Ectodermal cell (in vitro differentiated cells): Measurements from ENCODE around the gene PPP1R14C.
"Not testable (repeated sequence)": the region's sequence is repeated elsewhere in the genome, so short reads cannot be mapped to it uniquely, and the experiment has no call there.

Experiments
- H3K27ac ChIP-seq: 2 replicates; pipeline ENCODE4 v1.7.0; 2013; ENCODE audit warnings: mild to moderate bottlenecking, low read depth, low read length; ENCODE audit not compliant: insufficient read depth, poor library complexity, severe bottlenecking
- H3K27me3 ChIP-seq: 2 replicates; pipeline ENCODE4 v1.7.0; 2013; ENCODE audit warnings: mild to moderate bottlenecking, low read length; ENCODE audit not compliant: insufficient read depth, control insufficient read depth, poor library complexity, severe bottlenecking
- H3K36me3 ChIP-seq: one replicate; pipeline ENCODE4 v1.7.0; 2013; ENCODE audit warnings: low read length; ENCODE audit not compliant: control insufficient read depth, insufficient read depth
- H3K4me1 ChIP-seq: one replicate; pipeline ENCODE4 v1.7.0; 2013; ENCODE audit warnings: low read length; ENCODE audit not compliant: control insufficient read depth, insufficient read depth
- H3K4me3 ChIP-seq: 2 replicates; pipeline ENCODE4 v1.7.0; 2013; ENCODE audit warnings: low read depth, low read length, control low read depth; ENCODE audit not compliant: insufficient read depth
- H3K9me3 ChIP-seq: 2 replicates; pipeline ENCODE4 v1.7.0; 2013; ENCODE audit warnings: mild to moderate bottlenecking, low read length, moderate library complexity; ENCODE audit not compliant: control insufficient read depth
- WGBS, 2 experiments: methylation state at CpG; one replicate each; pipeline ENCODE4 v1.1.7; 2013; ENCODE audit warnings: missing lambda C conversion rate in 2 of 2; 5-methylcytosine and 5-hydroxymethylcytosine counted together

The PPP1R14C gene

DNA sequence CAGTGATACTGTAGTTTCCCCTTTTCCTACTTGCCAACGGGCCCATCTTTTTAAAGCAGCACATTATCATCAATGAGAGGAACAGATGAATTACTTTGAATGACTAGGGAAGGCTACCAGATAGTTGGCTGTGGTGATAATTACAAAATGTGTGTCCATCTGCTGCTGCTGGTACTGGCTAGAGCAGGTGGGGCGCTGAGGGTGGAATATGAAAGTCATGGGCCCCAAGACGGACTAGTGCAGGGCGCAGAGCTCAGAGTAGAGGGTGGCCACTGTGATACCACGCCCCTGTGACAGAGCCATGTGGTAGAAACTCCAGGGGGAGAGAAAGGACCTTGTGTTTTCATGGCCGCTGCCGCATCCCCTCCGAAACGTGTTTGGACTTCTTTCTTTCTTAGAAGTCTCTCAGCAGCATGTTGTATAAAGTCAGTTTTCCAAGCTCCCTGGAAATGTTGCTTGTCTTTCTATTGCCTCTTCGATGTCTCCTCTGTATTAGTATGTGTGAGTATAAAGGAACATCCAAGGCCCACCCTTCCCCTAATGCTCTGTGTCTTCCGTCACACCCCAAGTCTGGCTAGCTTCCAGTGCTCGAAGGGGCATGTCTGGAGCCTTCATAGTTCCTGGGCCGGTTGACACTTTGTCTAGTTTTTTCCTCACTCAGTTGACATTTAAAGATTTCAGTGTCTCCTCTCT is 88.1 kb downstream of the PPP1R14C start:
- WGBS, 2 experiments = 94% methylated on average over 12 to 13 of the region's 13 CpGs

DNA sequence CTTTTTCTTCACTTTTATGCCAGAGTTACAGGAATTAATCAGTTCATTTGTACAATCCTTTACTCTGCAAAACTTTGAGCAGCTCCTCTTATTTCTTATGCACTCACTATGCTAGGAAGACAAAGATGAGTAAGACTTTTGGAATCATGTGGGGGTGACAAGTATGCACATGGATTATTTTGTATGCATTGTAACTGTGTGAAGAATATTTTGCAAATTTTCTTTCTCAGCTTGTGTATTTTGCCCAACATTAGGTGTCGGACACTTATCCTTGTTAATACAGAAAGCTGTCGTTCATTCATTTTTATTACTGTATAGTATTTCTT is 88.6 kb downstream of the PPP1R14C start:
- 100% methylated on average over 1 of the region's 2 CpGs; no CpG with 5 or more reads in 1 of the 2 experiments for WGBS, 2 experiments
- H3K4me1 ChIP-seq = peaks cover 14% of the 10 kb centered on the region
- no peaks in the 10 kb centered on the region for H3K9me3 ChIP-seq
- H3K36me3 ChIP-seq = no peaks in the 10 kb centered on the region
- no peak overlapping the region for H3K4me3 ChIP-seq
- H3K27ac ChIP-seq = no peak overlapping the region
- H3K27me3 ChIP-seq = no peaks in the 10 kb centered on the region

More for the DNA sequence above, 88.1 kb downstream of the PPP1R14C start:
- no peak overlapping the region for H3K27ac ChIP-seq
- peaks cover 14% of the 10 kb centered on the region for H3K4me1 ChIP-seq
- H3K27me3 ChIP-seq = no peaks in the 10 kb centered on the region
- no peaks in the 10 kb centered on the region for H3K36me3 ChIP-seq
- H3K9me3 ChIP-seq = no peaks in the 10 kb centered on the region
- H3K4me3 ChIP-seq = no peak overlapping the region

DNA sequence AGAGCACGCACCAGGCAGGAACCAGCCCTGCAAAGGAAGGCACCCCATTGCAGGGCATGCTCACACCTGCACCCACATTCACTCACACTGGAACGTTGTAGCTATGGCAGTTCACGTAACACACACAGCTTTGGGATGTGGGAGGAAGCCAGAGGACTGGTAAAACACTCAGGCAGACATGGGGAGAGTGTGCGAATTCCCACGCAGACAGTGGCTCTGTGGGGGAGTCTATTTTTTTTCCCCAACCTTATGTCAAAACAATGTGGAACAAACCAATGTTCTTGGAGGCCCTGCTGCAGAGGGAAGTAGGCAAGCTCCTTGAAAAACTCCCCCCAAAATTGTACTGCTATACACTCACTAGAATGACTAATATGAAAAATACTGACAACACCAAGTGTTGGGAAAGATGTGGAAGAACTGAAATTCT is 91.0 kb downstream of the PPP1R14C start:
- H3K27ac ChIP-seq = no peak overlapping the region
- H3K9me3 ChIP-seq = no peaks in the 10 kb centered on the region
- 82 to 92% methylated on average over 5 of the region's 5 CpGs for WGBS, 2 experiments
- H3K27me3 ChIP-seq = no peaks in the 10 kb centered on the region
- no peaks in the 10 kb centered on the region for H3K36me3 ChIP-seq
- peaks cover 14% of the 10 kb centered on the region for H3K4me1 ChIP-seq
- H3K4me3 ChIP-seq = no peak overlapping the region

DNA sequence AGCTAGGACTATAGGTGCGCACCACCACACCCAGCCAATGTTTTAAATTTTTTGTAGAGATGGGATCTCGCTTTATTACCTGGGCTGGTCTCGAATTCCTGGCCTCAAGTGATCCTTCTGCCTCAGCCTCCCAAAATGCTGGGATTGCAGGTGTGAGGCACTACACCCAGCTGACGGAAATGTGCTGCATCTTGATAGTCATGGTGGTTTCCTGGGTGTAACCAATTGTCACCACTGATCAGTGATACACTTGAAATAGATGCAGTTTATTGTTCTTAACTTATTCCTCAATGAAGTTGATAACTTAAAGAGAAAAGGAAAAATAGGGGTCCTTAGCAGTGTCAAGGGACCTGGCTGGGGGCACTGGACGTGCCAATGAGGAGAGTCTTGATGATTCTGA is 92.4 kb downstream of the PPP1R14C start:
- Histone ChIP-seq H3K9me3 (no peaks in the 10 kb centered on the region), H3K27me3 (no peaks in the 10 kb centered on the region), H3K27ac (no peak overlapping the region), H3K4me3 (no peak overlapping the region), H3K4me1 (peaks cover 3% of the 10 kb centered on the region), H3K36me3 (no peaks in the 10 kb centered on the region)
- WGBS, 2 experiments = 87 to 92% methylated on average over 5 of the region's 5 CpGs

DNA sequence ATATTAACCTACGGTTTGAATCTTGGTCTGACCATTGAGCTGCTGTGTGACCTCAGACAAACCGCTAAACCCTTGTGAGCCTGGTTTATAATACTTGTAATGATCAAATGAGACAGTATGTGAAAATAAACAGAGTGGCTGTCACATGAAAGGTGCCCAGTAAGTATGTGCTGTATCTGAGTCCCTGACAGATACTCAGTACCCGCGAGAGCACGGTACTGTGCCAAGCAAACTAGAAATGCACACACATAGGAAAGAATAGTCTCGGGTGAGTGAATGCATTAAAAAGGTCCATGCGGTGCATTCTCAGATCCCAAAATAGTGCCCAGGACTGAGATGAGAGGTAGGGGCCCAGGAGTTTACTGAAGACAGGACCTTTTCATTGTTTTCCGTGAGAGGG is 93.3 kb downstream of the PPP1R14C start:
- no peak overlapping the region for H3K27ac ChIP-seq
- 90% methylated on average over 8 of the region's 8 CpGs for WGBS, 2 experiments
- H3K4me1 ChIP-seq = no peaks in the 10 kb centered on the region
- H3K4me3 ChIP-seq = no peak overlapping the region
- no peaks in the 10 kb centered on the region for H3K27me3 ChIP-seq
- H3K36me3 ChIP-seq = no peaks in the 10 kb centered on the region
- H3K9me3 ChIP-seq = no peaks in the 10 kb centered on the region

DNA sequence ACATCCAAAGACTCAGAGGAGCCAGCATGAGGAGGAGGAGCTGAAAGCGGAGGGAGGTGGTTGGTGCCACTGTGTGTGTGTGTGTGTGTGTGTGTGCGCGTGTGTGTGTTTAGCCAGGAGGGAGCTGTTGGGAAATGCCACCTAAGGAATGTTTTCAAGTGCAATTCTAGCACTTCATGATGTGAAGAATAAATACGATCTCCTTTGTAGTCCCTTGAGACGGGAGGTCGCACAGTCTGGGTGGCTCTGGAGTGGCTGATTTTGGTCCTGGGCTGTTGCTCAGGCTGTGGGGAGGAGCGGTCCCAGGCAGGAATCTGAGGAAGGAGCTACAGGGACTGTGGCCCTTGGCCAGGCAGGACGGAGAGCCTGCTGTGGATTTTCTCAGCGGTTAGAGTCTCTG is 93.7 kb downstream of the PPP1R14C start:
- Histone ChIP-seq H3K4me3 (no peak overlapping the region), H3K27ac (no peak overlapping the region), H3K9me3 (no peaks in the 10 kb centered on the region), H3K4me1 (no peaks in the 10 kb centered on the region), H3K27me3 (no peaks in the 10 kb centered on the region), H3K36me3 (no peaks in the 10 kb centered on the region)
- 82 to 86% methylated on average over 9 of the region's 9 CpGs for WGBS, 2 experiments

DNA sequence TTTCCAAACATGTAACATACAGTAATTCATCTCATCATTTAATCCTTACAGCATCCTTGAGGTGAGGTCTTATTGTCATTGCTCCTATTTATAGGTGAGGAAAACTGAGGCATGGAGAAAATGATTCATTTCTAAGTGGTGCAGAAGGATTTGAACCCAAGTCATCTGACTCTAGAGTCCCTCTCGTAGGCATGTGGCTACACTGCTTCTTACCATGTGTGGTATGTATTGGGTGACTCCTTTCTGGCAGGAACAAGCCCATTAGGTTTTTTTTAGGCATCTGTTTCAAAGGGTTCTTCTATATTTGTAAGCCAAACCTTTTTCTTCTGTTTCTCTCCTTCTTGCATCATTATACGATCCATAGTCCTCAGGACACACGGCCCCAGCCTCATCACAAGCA is 94.8 kb downstream of the PPP1R14C start:
- no peak overlapping the region for H3K4me3 ChIP-seq
- H3K9me3 ChIP-seq = no peaks in the 10 kb centered on the region
- H3K27me3 ChIP-seq = no peaks in the 10 kb centered on the region
- H3K27ac ChIP-seq = no peak overlapping the region
- H3K36me3 ChIP-seq = no peaks in the 10 kb centered on the region
- 87 to 92% methylated on average over 3 of the region's 3 CpGs for WGBS, 2 experiments
- no peaks in the 10 kb centered on the region for H3K4me1 ChIP-seq

DNA sequence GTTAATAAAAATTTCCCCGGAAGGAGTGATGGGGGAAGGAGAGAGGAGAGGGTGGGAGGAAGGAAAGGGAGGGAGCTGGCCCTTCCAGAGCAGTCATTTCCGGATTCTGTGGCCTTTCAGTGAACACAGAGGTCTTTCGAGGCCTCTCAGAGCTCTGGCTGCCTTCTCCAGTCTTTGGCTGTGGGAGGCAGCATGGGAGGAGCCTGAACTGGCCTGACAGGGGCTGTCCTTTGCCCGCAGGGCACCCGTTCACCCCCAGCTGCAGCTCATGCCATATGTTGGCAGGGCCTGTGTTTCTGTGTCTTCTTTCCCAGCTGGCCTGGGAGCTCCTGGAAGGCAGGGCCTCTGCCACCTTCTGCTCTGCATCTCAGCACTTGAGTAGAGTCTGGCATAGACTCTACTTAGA is 95.5 kb downstream of the PPP1R14C start:
- Histone ChIP-seq H3K4me1 (no peaks in the 10 kb centered on the region), H3K36me3 (no peaks in the 10 kb centered on the region), H3K27me3 (no peaks in the 10 kb centered on the region), H3K4me3 (no peak overlapping the region), H3K27ac (no peak overlapping the region), H3K9me3 (no peaks in the 10 kb centered on the region)
- 83% methylated on average over 5 of the region's 5 CpGs for WGBS, 2 experiments

DNA sequence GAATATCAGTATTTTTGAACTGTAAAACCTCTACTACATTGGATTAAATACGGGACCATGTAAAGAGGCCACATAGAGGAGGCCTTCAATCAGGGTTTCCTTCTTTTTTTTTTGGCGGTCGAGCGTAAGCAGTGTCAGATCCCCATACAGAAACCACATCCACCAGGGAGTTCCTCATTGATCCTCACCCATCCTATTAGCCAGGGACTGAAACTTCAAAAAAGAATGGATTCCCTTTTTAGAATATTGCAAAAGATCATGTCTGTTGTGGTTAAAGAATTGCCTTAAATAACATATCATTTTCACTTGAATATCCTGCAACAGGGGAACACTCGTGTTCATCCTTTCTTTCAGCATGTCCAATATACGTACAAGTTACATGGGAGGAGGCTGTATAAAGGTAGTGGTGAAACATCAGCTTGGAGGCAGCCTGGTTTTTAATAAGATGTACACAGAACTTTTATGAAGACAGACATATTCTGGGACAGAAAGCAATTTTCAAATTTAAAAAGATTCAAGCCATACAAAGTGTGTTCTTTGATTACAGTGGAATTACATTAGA is 96.1 kb downstream of the PPP1R14C start:
- no peaks in the 10 kb centered on the region for H3K36me3 ChIP-seq
- no peaks in the 10 kb centered on the region for H3K9me3 ChIP-seq
- H3K27ac ChIP-seq = no peak overlapping the region
- no peaks in the 10 kb centered on the region for H3K27me3 ChIP-seq
- 92 to 97% methylated on average over 6 of the region's 6 CpGs for WGBS, 2 experiments
- no peak overlapping the region for H3K4me3 ChIP-seq
- H3K4me1 ChIP-seq = no peaks in the 10 kb centered on the region

DNA sequence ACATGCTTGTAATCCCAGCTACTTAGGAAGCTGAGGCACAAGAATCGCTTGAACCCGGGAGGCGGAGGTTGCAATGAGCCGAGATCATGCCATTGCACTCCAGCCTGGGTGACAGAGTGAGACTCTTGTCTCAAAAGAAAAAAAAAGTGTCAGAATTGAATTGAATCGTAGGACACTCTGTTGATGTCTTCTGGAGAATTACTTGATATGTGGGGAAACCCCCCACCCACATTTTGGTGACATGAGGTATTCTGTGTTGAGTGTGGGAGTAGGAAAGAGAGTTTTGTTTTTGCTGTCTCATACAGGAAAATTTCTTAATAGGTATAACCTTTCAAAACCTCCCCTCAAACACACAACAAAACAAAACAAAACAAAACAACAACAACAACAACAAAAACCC is 98.9 kb downstream of the PPP1R14C start:
- not testable (repeated sequence) for H3K27me3 ChIP-seq, H3K36me3 ChIP-seq, H3K4me1 ChIP-seq, H3K4me3 ChIP-seq, H3K9me3 ChIP-seq, H3K27ac ChIP-seq
- WGBS, 2 experiments = 92 to 95% methylated on average over 5 of the region's 5 CpGs
